HG02970 (cell line): ENCODE data around the gene EPHA2.
"Not testable (repeated sequence)": the region's sequence is repeated elsewhere in the genome, so short reads cannot be mapped to it uniquely, and the experiment has no call there.

Experiments used
- ATAC-seq: cut with Tn5 transposase; IDR thresholded peaks from one replicate; pipeline ENCODE4 v1.9.1; 2021; ENCODE audit warnings: mild to moderate bottlenecking, moderate library complexity, moderate number of reproducible peaks; ENCODE audit not compliant: unreplicated experiment, low FRiP score

The EPHA2 gene

GRCh38 chr1:16155537-16156410 lies at the start of gene EPHA2:
EPHA2 (minus strand) TSS chr1:16156069; CDS start chr1:16155932, 137 bp downstream.
- ATAC-seq: no peak

GRCh38 chr1:16205334-16205671 lies 49.4 kb upstream of the EPHA2 start:
- no peak for ATAC-seq

GRCh38 chr1:16204634-16205333 lies 48.9 kb upstream of the EPHA2 start:
- ATAC-seq: no peak

- ATAC-seq: no peak
These were observed 48.3 kb upstream of the EPHA2 start for GRCh38 chr1:16204216-16204615.

- no peak for ATAC-seq
These were observed 47.7 kb upstream of the EPHA2 start for GRCh38 chr1:16203550-16203949.

GRCh38 chr1:16202281-16203210 lies 46.7 kb upstream of the EPHA2 start:
- no peak for ATAC-seq

- ATAC-seq: no peak
These were observed 43.8 kb upstream of the EPHA2 start for GRCh38 chr1:16199700-16200099.

- no peak for ATAC-seq
These were observed 43.3 kb upstream of the EPHA2 start for GRCh38 chr1:16199157-16199501.

- no peak for ATAC-seq
These were observed 42.7 kb upstream of the EPHA2 start for GRCh38 chr1:16198444-16199156.

- ATAC-seq: no peak
These were observed 41.0 kb upstream of the EPHA2 start for GRCh38 chr1:16196874-16197273.

GRCh38 chr1:16196139-16196538 lies 40.3 kb upstream of the EPHA2 start:
- not testable (repeated sequence) for ATAC-seq

- ATAC-seq: no peak
These were observed 39.6 kb upstream of the EPHA2 start for GRCh38 chr1:16195518-16195905.

GRCh38 chr1:16191916-16192546 lies 36.2 kb upstream of the EPHA2 start:
- no peak for ATAC-seq

GRCh38 chr1:16191309-16191708 lies 35.4 kb upstream of the EPHA2 start:
- no peak for ATAC-seq

- ATAC-seq: no peak
These were observed 34.2 kb upstream of the EPHA2 start for GRCh38 chr1:16189921-16190621.

GRCh38 chr1:16189003-16189402 lies 33.1 kb upstream of the EPHA2 start:
- ATAC-seq: no peak

GRCh38 chr1:16187748-16188401 lies 32.0 kb upstream of the EPHA2 start:
- no peak for ATAC-seq

GRCh38 chr1:16186655-16187235 lies 30.9 kb upstream of the EPHA2 start:
- no peak for ATAC-seq
